ENCODE data around the gene E2F3.
"Not testable (repeated sequence)": the region's sequence is repeated elsewhere in the genome, so short reads cannot be mapped to it uniquely, and the experiment has no call there.

Gene E2F3

GRCh38 chr6:20434766-20435165 is 33.1 kb downstream of the E2F3 start:
- no peak for DNase-seq

DNA sequence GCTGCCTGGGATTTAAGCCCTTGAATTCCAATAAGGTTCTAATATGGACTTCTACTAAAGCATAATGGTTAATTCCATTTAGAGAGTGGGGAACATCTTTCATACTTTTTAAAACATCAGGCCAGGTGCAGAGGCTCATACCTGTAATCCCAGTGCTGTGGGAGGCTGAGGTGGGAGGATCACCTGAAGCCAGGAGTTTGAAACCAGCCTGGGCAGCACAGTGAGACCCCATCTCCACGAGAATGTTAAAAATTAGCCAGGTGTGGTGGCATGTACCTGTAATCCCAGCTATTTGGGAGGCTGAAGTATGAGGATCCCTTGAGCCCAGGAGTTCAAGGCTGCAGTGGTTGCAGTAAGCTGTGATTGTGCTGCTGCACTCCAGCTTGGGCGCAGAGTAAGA is 35.0 kb downstream of the E2F3 start:
- no peak for DNase-seq

- no peak for DNase-seq
These were observed 36.0 kb downstream of the E2F3 start for GRCh38 chr6:20437639-20438038.

DNA sequence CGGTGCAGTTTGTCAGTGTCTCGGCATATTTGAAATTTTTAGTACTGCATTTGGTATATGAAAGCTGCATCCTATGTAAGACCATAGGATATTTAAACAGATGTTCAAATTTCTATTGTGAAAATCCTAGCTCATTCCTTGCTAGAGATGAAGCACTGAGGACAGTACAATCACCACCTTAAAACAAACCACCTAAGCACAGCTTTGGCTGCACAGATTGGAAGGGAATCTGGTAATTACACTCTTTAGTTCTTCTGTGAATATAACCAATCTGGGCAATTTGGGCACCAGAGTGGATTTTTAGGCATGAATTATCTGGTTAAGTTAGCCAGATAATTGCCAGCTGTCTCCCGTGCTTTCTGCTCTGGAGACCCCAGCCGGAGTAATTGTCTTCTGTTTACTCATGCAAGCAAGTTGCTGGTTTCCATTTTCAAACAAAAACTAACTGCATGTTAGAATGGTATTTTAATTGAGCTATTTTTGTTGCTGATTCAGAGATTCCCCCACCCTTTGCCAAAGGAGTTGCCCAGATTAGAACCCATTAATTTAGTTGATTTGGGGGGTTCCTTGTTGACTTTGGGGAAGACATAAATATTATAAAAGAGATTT is 36.9 kb downstream of the E2F3 start:
- DNase-seq: no peak

- no peak for DNase-seq
These were observed 37.9 kb downstream of the E2F3 start for GRCh38 chr6:20439558-20439957.

- DNase-seq: no peak
These were observed 38.6 kb downstream of the E2F3 start for GRCh38 chr6:20440296-20440695.

- no peak for DNase-seq
These were observed 39.6 kb downstream of the E2F3 start for GRCh38 chr6:20441236-20441635.

GRCh38 chr6:20441921-20442320 is 40.2 kb downstream of the E2F3 start:
- no peak for DNase-seq

GRCh38 chr6:20444786-20445271 is 43.1 kb downstream of the E2F3 start:
- DNase-seq: no peak

DNA sequence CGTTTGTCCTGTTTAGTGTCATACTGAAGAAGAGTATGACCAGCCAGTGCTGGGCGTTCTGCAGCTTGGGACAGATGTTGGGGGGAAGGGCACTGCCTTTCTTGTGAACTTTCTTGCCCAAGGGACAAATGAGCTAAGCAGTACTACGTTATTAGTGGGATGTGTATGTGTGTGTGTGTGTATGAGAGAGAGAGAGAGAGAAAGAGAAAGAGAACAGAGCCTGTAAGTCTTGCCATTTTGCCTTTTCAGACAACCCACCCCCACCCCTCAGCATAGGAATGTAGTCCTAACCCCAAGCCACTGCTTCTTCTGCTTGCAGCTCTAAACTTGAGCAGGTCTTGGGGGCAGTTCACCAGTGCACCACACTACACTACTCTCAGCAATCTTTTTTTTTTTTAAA is 45.5 kb downstream of the E2F3 start:
- DNase-seq: no peak

- DNase-seq: no peak
These were observed 46.0 kb downstream of the E2F3 start for GRCh38 chr6:20447581-20448132.

DNA sequence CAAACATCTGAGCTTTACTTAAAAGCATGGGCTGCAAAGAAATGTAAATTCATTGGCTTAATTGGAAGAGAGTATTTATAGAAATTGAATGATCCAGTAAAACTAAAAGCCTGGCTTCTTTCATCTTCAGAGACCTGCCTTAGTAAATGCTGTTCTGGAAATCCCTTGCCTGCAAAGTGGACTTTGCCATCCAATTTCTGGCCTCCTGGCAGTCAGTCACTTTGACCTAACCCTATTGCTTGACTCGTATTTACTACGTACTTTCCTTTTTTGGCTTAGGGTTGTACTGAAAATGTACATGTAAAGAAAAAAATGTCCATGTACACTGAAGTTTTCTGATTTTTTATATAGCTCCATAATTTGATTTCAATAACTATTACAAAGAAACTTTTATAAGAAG is 47.1 kb downstream of the E2F3 start:
- DNase-seq: no peak

DNA sequence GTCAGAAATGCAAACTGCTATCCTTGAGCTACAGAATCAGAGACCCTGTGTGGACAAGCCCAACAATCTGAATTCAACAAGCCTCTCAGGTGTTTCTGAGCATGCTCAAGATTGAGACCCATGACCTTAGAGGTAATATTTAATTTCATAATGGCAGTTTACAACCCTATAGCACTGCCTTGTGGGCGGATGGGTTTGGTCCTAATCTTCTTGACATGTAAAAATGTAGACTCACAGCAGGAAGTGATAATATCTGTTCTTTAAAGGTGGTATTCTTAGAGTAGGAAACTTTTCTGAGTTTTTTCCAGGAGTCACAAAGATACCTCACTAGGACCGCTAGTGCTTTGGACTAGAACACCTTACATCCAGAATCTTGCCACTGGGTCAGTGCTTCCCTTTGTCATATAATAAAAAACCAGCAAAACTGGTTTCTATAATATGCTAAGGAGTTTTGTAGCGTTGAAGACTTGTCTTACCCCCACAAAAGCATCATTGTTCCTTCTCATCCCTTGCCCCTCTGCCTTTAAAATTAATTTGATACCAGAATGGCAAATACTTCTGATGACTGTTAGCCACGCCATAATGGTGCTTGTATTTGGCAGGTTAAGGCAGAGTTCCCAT is 52.6 kb downstream of the E2F3 start:
- DNase-seq: peak; percentile 3 to 18

GRCh38 chr6:20455251-20455940 is 53.7 kb downstream of the E2F3 start:
- no peak for DNase-seq

DNA sequence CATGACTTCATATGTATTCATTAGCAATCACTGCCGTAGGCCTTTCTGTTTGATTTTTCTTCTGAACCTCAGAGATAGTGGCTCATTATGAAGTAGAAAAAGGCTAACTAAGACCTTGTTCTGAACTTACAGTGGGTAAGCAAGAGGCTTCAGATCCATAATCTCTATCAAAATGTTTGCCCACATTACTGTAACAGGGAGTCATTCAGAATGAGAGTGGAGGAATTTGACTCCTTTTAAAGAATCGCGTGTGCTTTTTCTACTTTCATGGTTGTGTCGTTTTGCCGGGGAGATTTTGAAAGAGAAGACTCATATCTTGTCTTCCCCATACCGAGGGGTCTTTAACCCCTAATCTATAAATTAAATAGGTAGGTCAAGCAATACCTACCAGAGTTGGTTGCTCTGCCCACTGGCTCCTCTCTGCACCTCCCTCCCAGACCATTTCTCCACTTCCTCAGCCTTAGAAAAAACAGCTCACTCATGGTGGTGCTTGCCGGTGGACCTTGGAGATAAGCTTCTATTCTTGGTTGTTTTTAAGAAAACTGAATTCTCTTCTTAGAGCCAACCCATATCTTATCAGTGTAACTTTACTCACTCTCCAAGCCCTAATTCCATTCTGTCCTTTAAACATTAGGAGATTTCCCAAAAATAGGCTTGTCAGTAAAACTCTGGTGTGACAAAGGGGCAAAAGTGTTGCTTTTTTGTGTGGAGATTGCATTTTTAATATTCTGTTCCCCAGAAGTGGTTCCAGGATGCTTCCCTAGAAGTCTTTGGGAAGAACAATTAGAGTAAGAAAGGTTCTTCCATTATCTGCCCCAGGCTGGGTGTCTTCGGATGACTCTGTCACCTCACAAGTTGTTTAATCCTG is 56.6 kb downstream of the E2F3 start:
- no peak for DNase-seq

DNA sequence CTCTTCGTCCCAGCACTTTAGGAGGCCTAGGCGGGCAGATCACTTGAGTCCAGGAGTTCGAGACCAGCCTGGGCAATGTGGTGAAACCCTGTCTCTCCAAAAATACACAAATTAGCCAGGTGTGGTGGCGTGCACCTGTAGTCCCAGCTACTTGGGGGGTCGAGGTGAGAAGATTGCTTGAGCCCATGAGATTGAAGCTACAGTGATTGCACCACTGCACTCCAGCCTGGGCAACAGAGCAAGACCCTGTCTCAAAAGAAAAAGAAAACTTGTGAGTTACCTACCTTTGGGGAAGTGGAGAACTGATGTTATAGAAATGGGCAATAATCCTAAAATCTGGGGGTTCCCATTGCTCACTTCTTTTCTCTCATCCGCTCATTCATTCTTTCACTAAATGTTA is 58.0 kb downstream of the E2F3 start:
- no peak for DNase-seq

DNA sequence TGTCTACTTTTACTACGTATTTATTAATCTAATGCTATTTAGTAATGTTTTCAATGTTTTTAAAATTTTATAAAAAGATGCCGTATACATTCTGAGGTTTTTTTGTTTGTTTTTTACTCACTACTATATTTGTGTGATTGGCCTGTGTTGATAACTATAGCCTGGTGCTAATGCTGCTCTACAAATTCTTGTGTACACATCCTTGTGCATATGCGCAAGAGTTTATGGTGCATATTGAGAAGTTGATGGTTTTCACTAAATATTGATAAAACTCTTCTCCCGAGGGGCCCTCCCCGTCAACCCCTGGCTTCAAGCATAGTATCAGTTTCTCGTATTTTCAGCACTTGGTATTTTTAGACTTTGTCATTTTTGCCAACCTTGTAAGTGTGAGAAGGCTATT is 59.9 kb downstream of the E2F3 start:
- no peak for DNase-seq

DNA sequence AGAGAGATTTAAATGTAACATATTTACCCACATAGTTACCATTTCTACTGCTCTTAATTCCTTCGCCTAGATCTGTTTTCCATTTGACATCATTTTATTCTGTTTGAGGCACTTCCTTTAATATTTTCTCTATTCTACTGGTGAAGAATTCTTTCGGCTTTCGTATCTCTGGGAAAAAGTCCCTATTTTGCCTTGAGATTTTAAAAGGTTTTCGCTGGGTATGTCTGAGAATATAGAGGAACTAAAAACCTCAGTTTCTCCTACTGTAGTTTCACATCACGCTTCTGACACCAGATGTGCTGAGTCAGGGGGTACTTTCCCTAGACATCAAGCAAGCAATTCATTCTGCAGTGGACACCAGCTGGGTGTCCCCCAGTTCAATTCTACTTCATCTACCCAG is 61.7 kb downstream of the E2F3 start:
- no peak for DNase-seq

GRCh38 chr6:20464041-20464440 is 62.4 kb downstream of the E2F3 start:
- DNase-seq: no peak

- no peak for DNase-seq
These were observed 63.2 kb downstream of the E2F3 start for GRCh38 chr6:20464847-20465246.

- not testable (repeated sequence) for DNase-seq
These were observed 63.9 kb downstream of the E2F3 start for GRCh38 chr6:20465616-20466015.

- no peak for DNase-seq
These were observed 65.8 kb downstream of the E2F3 start for GRCh38 chr6:20467437-20467836.

DNA sequence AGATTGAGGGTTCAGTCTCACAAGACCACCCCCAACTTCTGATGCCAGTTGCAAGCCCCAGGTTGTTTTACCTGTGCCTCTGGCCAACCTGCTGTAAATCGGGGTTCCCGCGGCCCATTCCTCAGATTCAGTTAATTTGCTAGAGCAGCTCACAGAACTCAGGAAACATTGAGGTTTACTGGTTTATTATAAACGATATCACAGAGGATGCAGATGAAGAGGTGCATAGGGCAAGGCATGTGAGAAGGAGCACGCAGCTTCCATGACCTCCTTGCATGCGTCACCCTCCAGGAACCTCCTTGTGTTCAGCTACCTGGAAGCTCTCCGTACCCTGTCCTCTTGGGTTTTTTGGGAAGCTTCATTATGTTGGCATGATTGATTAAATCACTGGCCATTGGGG is 66.5 kb downstream of the E2F3 start:
- no peak for DNase-seq
